Measurements from ENCODE around the gene ZBTB34.

Gene ZBTB34

GRCh38 chr9:126932871-126933321 lies 72.5 kb downstream of the ZBTB34 start:
- no peak for DNase-seq

DNA sequence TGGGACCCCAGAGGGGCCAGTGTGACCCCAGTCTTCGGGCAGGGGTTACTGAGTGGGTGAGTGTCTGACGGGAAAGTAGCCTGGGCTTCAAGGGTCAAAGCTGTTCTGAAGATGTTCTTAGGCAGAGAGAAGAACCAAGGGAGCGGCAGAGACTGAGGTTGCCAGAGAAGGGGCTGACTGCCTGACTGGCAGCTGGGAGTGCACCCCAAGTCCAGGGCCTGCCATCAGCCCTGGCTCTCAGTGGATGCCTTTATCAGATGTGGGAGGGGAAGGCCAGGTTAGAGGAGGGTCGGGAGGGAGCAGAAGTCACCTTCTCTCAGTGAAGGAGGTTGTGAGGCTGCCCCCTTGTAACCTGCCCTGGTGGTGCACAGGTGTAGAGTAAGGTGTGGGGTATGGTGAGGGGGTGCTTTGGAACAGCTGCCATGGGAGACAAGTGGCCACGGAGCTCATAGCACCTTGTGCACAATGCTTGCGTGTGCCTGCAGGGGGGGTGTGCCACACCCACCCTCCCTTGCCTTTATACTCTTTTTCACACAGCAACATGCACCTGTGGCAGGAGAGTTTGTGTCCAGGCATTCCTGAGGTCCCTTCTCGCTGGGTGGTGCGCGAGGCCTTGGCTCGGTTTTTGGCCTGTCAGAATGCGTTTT lies 73.0 kb downstream of the ZBTB34 start:
- no peak for DNase-seq

GRCh38 chr9:126934441-126934840 lies 74.0 kb downstream of the ZBTB34 start:
- DNase-seq = no peak

Measured in activated effector memory CD4-positive, alpha-beta T cell treated with Interleukin-2 at 50 U/mL for 16 hours (primary cell).